Measurements from ENCODE around the gene KASH5.
"Not testable (repeated sequence)": the region's sequence is repeated elsewhere in the genome, so short reads cannot be mapped to it uniquely, and the experiment has no call there.

Gene KASH5

GRCh38 chr19:49439836-49440235, 51.8 kb downstream of the KASH5 start:
- DNase-seq, result no peak

GRCh38 chr19:49440439-49441209, 52.6 kb downstream of the KASH5 start:
- DNase-seq, result no peak

- DNase-seq, result peak; percentile 40
Observed at GRCh38 chr19:49441210-49441959, 53.3 kb downstream of the KASH5 start, which contains the start of gene SLC17A7. Gene SLC17A7 (minus strand): TSS chr19:49441527. CDS start chr19:49441379, 148 bp downstream.

- no peak for DNase-seq
Observed at GRCh38 chr19:49441960-49442350, 53.9 kb downstream of the KASH5 start.

GRCh38 chr19:49442354-49442753, 54.3 kb downstream of the KASH5 start:
- DNase-seq, result no peak

- DNase-seq, result peak; percentile 43
Observed at GRCh38 chr19:49442771-49443365, 54.8 kb downstream of the KASH5 start.

GRCh38 chr19:49443366-49444099, 55.5 kb downstream of the KASH5 start:
- peak; percentile 93 for DNase-seq

- DNase-seq, result not testable (repeated sequence)
Observed at GRCh38 chr19:49444100-49444700, 56.2 kb downstream of the KASH5 start.

- no peak for DNase-seq
Observed at GRCh38 chr19:49445997-49446396, 57.9 kb downstream of the KASH5 start.

- DNase-seq, result no peak
Observed at GRCh38 chr19:49447485-49448431, 59.7 kb downstream of the KASH5 start.

GRCh38 chr19:49448432-49448786, 60.4 kb downstream of the KASH5 start:
- DNase-seq, result no peak

GRCh38 chr19:49450405-49450804, 62.4 kb downstream of the KASH5 start:
- no peak for DNase-seq

GRCh38 chr19:49451430-49452181, 63.6 kb downstream of the KASH5 start, which contains the start of gene PIH1D1:
Gene PIH1D1 (minus strand): TSS chr19:49451814. CDS start chr19:49451574, 240 bp downstream.
- peak; percentile 86 for DNase-seq

GRCh38 chr19:49453013-49453756, 65.1 kb downstream of the KASH5 start, which contains the start of gene ALDH16A1:
Gene ALDH16A1 (plus strand): TSS chr19:49453225. CDS start chr19:49453332, 107 bp downstream.
- peak; percentile 97 for DNase-seq

GRCh38 chr19:49453757-49454240, 65.8 kb downstream of the KASH5 start:
- no peak for DNase-seq

GRCh38 chr19:49455773-49456172, 67.7 kb downstream of the KASH5 start:
- no peak for DNase-seq

GRCh38 chr19:49456326-49456725, 68.3 kb downstream of the KASH5 start:
- DNase-seq, result no peak

- no peak for DNase-seq
Observed at GRCh38 chr19:49458567-49458903, 70.5 kb downstream of the KASH5 start.

- DNase-seq, result no peak
Observed at GRCh38 chr19:49459388-49459787, 71.3 kb downstream of the KASH5 start.

Measured in T-helper 9 cell (primary cell).